DMS53 treated with DMSO at 0.1 percent for 48 hours (cell line): ENCODE results near the gene ITGA3.
"Not testable (repeated sequence)": the region's sequence is repeated elsewhere in the genome, so short reads cannot be mapped to it uniquely, and the experiment has no call there.

Experiments
- DNase-seq: peaks from one replicate; lab custom pipeline; 2025; ENCODE audit not compliant: unreplicated experiment; lab: John Stamatoyannopoulos, UW

Gene ITGA3

DNA sequence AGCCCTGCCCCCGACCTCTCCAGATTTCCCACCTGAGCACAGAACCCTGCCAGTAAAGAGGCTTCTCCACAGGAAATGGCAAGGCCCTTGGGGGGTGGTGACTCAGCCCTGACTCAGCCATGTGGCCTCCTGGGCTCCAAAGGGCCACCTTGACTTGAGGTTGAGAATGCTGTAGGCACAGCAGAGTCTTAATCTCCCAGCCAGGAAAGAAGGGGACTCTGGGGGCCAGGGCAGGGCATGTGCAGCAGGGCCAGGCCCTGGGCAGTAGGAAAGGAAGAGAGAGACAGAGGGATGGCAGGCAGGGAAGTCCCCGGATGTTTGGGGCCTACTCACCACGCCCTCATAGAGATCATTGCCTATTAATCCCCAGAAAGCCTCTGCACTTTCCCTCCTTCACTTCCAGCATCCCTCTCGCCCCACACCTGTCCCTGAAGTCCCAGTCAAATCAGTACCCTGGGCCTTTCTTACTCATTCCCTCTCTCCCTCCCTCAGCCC, 4.8 kb upstream of the ITGA3 start:
- DNase-seq: peak; percentile 73

GRCh38 chr17:50051606-50052005, 4.3 kb upstream of the ITGA3 start:
- no peak for DNase-seq

- DNase-seq: peak; percentile 68
Observed at GRCh38 chr17:50052241-50052796, 3.6 kb upstream of the ITGA3 start.

DNA sequence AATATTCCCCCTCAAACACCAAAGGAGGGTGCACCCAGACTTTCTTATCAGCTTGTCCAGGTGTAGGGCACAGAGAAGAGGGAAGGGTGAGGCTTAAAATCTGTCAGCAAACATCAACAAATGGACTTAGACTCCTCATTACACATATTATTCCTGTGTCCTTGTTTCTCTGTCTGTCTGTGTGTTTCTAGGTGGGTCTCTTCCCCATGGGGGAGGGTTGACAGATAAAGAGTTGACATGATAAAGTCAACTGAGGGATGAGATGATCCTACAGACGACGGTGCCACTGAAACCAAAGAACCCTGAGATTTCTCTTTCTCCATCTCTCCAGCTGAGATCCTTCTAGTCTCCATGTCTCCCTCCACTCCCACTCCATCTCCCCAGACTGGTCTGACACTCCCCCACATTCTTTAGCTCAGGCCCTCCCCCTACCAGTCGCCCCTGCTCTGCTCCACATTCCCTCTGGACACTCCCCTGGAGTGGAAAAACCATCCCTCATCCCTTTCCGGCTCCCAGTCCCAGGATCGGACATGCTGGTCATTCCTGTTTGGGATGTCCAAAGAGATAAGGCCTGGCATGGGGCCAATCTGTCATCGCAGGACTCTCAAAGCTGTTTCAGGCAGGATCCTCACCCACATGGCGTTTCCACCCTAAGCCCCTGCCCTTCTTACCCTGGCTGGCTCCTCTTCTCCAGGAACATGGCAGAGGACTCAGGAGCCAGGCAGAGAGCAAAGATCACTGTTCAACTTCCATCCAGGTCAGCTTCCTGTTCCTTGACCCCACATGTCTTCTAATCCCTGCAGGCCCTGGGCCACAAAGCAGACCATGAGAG, 2.9 kb upstream of the ITGA3 start:
- no peak for DNase-seq

- DNase-seq: no peak
Observed at GRCh38 chr17:50053654-50053960, 2.3 kb upstream of the ITGA3 start.

DNA sequence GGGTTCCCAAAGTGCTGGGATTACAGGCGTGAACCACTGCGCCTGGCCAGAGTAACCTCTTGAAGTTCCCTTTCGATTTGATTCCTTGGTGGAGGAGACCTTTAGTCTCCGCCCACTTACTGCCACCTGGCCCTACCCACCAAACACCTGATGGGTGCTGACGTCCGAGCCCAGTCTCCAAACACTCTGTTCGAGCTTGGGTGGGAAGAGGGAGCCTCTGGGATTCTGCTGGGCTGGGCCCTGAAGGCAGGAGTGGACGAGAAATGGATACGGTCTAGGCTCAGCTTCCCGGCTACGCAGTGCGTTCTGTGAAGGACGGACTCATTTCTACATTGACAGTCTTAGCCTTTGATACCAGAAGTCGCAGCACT, 870 bp upstream of the ITGA3 start:
- peak; percentile 98 for DNase-seq

DNA sequence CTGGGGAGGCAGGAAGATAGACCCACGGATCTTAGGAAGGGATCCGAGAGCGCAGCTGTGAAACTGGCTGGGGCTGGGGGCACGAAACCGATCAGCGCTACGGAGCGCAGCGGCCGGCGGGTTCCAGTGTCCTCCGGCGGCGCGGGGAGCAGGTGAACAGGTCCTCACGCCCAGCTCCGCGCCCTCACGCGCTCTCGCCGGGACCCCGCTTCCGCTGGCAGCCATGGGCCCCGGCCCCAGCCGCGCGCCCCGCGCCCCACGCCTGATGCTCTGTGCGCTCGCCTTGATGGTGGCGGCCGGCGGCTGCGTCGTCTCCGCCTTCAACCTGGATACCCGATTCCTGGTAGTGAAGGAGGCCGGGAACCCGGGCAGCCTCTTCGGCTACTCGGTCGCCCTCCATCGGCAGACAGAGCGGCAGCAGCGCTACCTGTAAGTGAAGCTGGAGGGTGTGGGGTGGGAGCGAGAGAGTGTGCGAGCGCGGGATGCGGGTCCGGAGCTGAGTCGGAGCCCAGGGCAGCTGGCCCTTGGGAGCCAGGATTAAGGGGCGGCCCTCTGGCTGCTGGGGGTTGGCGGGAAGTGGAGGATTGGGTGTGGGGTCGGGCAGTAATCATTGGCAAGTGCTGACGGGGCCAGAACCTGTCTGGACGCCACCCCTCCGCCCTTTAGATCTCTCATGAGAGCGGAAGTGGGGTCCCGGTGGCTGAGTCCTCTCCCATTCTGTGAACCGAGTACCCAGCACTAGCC, 479 bp downstream of the ITGA3 start:
- DNase-seq: peak; percentile 78

DNA sequence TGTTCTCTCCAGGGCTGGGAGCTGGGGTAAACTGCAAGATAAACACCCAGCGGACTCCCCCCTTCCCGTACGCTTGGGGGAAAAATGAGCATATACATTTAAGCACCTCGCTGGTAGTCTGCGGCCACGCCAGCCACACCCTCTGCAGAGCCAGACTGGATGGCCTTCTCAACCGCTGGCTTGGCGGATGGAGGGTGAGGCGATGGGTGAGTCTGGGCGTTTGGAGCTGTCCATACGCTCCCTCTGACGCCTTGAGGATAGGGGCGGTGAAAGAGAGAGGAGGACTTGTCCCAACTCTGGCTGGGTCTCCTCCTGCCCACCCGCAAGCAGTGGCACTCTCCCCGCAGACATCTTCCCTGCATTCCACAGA, 1.0 kb downstream of the ITGA3 start:
- no peak for DNase-seq

- no peak for DNase-seq
Observed at GRCh38 chr17:50057521-50057991, 1.6 kb downstream of the ITGA3 start.

- no peak for DNase-seq
Observed at GRCh38 chr17:50058296-50058953, 2.5 kb downstream of the ITGA3 start.

GRCh38 chr17:50059256-50059655, 3.3 kb downstream of the ITGA3 start:
- no peak for DNase-seq

- DNase-seq: no peak
Observed at GRCh38 chr17:50059759-50060273, 3.9 kb downstream of the ITGA3 start.

- DNase-seq: no peak
Observed at GRCh38 chr17:50060951-50061712, 5.2 kb downstream of the ITGA3 start.

DNA sequence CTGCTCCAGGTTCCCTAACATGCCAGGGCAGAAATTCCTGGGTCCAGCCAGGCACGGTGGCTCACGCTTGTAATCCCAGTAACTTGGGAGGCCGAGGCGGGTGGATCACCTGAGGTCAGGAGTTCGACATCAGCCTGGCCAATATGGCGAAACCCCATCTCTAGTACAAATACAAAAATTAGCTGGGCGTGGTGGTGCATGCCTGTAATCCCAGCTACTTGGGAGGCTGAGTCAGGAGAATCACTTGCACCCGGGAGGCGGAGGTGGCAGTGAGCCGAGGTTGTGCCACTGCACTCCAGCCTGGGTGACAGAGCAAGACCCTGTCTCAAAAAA, 5.8 kb downstream of the ITGA3 start:
- not testable (repeated sequence) for DNase-seq

DNA sequence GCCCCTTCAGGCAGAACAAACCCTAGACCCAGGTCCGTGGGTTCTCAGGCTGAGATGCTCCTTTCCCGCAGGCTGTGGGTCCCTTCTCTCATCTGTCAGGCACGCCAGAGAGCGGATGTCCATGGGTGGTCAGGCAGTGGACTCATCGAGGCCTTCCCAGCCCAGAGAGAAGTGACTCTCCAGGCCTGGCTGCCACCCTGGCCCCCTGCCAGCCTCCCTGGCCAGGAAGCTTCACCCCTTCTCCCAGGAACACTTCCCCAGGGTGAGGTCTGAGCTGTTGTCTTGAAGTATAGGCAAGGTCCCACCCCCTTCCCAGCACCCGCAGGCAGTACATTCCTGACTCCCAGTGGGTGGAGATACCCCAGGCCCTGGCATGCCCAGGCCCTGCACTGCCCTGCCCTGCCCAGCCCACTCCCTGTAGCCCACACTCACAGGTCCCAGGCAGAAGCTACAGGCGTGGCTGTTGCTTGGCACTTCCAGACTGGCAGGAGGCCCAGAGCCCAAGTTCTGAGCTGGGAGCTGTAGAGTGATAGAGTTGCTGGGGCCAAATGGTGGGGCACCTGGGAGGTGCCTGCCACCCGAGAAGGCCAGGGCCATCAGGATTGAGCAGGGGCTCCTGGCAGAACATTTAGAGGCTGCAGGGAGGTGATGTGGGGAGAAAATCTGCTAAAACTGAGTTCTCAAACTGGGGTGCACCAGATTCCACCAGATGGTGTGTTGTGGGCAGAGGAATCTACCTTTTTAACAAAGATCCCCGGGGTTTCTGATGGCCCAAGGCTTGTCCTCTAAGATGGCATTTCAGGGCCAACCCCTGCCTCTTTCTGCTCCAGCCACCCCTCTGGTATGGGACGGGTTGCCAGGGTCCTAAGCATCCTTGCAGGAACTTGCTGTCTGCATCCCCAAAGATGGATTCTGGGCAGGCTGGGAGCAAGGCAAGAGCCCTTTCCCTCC, 6.7 kb downstream of the ITGA3 start:
- no peak for DNase-seq

DNA sequence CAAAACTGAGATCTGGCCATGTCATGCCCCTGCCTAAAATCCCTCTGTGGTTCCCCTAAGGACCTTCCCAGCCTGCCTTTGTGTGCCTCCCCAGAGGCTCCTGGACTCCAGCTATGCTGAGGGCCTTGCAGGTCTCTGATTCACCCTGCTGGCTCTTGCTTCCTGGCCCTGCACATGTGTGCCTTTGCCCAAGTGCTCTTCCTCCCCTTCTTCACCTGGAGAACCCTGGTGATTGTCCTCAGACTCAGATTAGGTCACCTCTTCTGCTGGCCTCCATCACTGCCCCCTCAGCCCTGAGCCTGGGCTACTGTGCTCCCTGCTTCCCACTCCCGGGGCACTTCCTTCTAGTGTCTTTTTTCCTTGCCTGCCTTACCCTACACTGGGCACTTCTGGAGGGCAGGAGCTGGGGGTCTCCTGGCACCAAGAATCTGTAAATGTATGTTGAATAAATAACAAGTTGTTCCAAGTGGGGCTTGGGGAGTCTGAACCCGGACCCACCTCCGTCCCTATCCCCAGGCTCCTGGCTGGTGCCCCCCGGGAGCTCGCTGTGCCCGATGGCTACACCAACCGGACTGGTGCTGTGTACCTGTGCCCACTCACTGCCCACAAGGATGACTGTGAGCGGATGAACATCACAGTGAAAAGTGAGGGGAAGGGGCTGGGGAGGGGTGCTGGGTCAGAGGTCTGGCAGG, 7.8 kb downstream of the ITGA3 start:
- no peak for DNase-seq

DNA sequence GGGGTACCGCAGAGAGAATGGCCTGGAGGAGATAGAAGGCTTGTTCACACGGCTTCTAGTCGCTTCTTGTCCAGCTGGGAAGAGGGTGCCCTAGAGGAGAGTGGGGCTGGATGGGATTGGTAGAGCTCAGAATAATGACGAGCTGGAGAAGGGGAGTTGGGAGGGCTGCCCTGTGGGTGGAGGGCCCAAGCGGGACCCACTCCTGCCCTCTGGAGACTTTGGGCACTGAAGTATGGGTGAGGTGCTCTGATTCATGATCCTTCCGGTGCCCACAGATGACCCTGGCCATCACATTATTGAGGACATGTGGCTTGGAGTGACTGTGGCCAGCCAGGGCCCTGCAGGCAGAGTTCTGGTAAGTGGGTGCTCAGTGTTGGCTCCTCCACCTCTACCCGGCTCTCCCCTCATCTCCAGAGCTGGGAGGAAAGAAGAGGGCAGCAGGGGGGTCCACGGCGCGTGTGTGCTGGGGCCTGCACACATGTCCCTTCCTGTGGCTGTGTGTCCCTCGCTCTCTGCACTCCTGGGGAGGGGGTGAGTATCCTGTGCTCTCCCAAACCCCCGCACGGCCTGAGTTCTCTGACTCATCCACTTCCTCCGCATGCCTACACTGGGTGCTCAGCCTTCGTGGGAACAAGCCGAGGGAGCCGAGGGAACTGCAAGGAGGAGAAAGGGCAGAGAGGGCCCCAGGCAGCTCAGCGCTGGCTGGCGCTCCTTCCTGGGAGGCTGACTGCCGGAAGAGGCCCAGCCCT, 8.5 kb downstream of the ITGA3 start:
- no peak for DNase-seq

DNA sequence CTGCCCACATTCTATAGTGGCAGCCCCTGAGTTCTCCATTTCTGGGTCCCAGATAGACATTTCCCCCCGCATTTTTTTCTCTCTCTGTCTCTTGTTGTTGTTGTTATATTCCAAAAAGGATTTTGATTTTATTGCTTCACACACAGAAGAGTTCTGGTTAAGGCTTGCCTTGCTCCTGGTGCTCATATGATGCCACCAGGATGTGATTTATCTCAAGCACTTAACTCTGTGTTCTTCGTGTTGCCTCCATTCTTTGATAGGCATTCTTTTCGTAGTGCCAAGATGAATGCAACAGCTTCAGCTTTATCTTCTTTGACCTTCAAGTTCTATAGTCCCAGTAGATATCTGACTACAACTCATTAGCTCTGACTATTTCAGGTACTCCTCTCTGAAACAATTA, 9.1 kb downstream of the ITGA3 start:
- no peak for DNase-seq
